GM18502 (cell line): ENCODE data around the gene CERS2.

Experiments used
- ATAC-seq: cut with Tn5 transposase; IDR thresholded peaks from one replicate; pipeline ENCODE4 v1.9.1; 2021; ENCODE audit warnings: mild to moderate bottlenecking; ENCODE audit not compliant: unreplicated experiment, poor library complexity

The CERS2 gene, protein sequence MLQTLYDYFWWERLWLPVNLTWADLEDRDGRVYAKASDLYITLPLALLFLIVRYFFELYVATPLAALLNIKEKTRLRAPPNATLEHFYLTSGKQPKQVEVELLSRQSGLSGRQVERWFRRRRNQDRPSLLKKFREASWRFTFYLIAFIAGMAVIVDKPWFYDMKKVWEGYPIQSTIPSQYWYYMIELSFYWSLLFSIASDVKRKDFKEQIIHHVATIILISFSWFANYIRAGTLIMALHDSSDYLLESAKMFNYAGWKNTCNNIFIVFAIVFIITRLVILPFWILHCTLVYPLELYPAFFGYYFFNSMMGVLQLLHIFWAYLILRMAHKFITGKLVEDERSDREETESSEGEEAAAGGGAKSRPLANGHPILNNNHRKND

DNA sequence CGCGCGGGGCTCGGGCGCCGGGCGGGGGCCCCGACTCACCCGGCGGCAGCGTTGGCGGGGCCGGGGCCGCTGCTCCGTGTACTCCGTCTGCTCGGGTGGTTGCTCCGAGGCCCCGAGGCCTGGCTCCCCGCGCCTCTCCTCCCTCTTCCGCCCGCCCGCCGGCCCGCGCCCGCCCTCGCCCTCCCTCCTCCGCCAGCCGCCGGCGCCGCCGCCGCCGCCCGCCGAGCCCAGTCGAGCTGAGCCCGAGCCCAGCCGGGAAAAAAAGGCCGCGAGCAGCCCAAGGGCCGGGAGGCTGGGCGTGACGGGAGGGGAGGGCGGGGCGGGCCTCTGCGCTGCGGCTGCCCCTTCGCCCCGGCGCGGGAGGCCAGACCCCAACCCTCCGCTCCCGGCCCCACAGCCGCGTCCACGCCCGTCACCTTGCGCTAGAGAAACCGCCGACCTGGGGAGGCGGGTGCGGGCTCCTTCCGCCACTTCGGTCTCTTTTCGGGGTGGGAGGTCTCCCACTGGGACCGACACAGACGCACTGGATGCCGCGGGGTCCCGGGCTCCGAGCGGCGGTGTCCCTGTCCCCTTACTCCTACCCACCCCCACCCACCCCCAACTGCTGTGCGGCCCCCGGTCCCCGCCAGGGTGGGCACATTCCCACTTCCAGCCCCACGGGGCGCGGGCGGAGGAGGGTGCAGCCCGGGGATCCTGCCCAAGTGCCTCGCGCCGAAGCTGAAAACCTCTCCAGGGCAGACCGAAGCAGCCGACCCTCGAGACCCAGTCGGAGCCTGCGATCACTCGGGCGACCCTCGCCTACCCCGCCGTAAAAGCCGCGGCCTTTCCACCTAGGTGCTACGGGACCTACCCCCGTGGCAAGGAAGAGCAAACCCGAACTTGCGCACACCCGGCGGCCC lies at the start of gene CERS2:
Gene CERS2 (minus strand): TSS at position 256 of the 899 bp plus-strand sequence. CDS start 5,745 bp downstream, outside the sequence.
- ATAC-seq: peak; percentile 51

GRCh38 chr1:151013518-151013917 lies 38.9 kb upstream of the CERS2 start:
- ATAC-seq: no peak

- no peak for ATAC-seq
These were observed 38.2 kb upstream of the CERS2 start for GRCh38 chr1:151012684-151013471.

DNA sequence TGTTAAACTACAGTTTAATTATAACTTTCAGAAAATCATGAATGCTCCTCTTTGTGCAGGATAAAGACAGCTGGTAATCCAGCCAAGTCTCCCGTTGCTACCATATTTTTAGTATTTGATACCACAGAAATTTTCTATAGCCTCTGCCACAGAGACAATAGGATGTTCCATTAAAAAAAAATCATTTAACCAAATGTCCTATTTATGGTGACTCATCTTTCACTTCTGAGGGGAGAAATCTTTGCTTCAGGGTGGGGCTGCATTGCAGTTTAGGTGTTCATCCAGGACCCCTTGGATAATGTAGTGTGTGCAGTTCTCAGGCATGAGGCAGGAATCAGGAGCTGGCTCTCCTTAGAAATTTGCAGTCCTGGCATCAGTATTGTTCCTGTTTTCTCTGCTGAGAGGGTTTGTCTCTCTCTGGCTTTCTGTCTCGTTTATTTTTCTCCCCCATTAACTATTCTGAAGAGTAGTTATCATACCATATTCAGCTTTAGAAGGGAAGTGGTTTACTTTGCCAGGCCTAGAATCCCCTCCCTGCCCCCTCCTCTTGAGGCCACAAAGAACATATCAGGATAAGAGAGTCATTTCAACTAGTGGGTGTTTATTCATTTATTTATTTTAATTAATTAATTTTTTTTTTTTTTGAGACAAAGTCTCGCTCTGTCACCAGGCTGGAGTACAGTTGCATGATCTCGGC lies 36.7 kb upstream of the CERS2 start:
- no peak for ATAC-seq

DNA sequence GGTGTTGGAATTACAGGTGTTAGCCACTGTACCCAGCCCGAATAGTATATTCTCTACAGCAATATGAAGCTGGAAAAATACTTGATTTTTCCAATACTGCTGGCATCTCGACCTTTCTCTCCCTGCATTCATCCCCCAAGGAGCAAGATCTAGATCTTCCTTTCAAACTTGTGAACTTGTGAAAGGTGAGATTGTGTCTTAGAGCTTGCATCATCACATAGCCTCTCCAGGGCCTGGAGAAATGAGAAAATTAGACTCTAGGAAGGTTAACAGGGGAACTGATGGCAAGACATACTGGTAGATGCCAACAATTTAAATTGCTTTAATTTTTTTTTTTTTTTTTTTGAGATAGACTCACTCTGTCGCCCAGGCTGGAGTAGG lies 35.7 kb upstream of the CERS2 start:
- ATAC-seq: no peak

DNA sequence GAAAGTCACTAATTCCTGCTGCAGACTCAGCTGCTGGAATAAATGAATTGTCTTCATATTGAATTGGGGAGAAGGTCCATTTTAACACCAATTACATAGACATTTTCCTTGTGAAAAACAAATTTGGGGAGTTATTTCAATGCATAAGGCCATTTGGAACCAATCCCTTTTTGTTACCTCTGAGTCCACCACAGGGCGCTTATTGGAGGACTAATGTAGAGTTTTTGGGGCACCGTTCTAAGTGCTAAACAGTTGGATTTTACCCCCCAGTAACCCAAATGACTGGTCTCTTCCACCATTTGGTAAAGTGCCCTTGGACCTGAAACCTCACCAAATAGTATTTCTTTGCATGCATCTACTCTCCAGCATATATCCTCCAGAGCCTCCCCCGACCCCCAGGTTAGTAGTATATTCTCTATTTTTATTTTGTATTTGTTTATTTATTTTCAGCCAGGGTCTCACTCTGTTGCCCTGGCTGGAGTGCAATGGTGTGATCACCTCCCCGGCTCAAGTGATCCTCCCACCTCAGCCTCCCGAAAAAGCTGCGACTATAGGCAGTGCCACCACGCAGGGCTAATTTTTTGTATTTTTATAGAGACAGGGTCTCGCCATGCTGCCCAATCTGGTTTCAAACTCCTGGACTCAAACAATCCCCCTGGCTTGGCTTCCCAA lies 35.2 kb upstream of the CERS2 start:
- ATAC-seq: no peak

DNA sequence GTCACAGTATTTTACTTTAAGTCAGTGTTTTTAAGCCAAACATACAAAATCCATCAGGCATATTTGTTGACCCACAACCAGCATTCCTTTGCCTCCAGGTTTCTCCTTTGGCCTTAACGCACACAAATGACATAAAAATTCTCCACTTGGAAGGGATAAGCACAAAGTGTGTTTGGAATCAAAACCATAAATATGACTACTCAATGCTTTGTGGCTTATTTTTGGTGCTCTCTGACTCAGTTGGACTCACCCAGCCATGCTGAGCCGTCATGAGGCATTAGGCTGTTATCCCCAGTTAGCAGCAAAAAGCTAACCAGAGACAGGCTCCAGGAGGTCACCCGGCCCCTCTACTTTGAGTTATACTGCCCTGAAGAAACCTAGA lies 34.6 kb upstream of the CERS2 start:
- ATAC-seq: no peak

- peak; percentile 65 for ATAC-seq
These were observed 33.9 kb upstream of the CERS2 start, which contains the start of gene PRUNE1 for GRCh38 chr1:151008244-151009205. PRUNE1 (plus strand) TSS chr1:151008449; CDS start chr1:151008633, 184 bp downstream.

DNA sequence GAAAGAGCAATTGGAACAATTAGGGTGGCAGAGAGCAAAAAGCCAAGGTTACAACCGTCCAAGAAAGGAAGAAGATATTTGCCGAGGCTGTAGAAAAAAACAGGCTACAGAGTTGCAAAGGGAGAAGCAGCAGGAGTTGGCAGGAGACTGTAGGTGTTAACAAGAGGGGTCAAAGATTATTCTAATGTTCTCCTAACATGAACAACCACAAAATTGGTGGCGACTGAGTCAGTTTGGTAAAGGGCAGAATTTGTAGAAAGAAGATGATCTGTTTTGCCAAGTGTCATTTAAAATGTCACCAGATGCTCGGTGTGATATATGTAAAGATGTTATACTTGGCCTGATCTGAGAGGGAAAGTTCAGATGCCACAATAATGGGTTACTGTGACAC lies 33.2 kb upstream of the CERS2 start:
- no peak for ATAC-seq

DNA sequence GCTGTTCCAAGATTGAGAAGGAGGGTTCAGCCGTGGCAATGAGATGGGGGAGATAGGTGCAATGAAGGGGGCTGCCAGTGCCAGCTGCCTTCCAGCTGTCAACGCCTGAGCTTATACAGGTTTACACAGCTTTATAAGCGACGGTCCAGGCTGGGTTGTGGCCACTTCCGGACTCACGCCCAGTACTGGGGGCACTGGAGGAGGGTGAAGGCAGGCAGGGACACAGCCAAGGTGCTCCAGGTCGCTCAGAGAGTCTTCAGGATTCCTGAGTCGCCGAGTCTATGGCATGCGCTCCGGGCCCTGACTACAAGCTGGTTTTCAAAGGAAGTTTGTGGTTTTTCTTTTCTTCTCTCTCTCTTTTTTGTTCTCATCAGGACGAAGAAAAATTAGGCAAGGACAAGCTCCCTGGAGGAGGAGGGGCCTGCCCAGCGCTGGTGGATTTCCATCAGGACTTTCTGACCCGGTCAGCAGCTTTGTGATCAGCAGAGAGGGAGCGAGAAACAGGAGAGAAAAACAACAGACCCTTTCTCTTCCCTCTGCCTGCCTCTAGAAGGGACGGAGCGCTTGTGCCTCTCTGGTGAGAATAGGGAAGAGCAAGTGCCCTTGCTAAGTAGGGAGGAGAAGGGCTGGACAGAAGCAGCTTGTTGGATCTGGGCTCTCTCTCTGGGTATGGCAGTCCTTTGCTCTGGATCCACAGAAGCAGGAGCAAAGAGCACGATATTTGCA lies 31.9 kb upstream of the CERS2 start, which contains the start of gene MINDY1:
Gene MINDY1 (minus strand): TSS at position 576 of the 726 bp plus-strand sequence. CDS start 4,285 bp downstream, outside the sequence.
- ATAC-seq: peak; percentile 48

GRCh38 chr1:151005729-151006319 lies 31.2 kb upstream of the CERS2 start:
- no peak for ATAC-seq

- ATAC-seq: no peak
These were observed 28.5 kb upstream of the CERS2 start for GRCh38 chr1:151003180-151003579.

DNA sequence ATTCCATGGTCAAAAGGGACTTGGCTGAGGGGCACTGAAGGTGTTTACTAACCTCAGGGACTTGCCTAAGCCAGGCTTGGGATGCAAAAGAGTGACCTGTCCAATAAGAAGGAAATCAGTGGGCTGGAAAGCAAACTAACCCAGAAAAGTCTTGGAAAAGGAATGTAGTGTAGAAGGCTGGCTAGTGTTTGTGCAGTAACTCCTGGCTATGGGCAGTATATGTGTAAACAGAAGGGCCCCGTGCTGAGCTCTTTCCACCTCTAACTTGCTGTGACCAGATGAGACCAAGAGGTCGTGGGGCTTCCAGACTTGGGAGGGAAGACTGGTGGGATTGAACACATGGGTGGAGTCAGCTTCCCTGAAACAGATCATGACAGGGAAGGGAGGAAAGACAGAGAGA lies 28.0 kb upstream of the CERS2 start:
- no peak for ATAC-seq

GRCh38 chr1:151002051-151002450 lies 27.4 kb upstream of the CERS2 start:
- ATAC-seq: no peak

- ATAC-seq: no peak
These were observed 27.0 kb upstream of the CERS2 start for GRCh38 chr1:151001602-151002001.

GRCh38 chr1:151000408-151000807 lies 25.8 kb upstream of the CERS2 start:
- ATAC-seq: no peak

- no peak for ATAC-seq
These were observed 25.3 kb upstream of the CERS2 start for GRCh38 chr1:150999926-151000325.
